GM18498 (cell line): ENCODE data around the gene SCGN.
"Not testable (repeated sequence)": the region's sequence is repeated elsewhere in the genome, so short reads cannot be mapped to it uniquely, and the experiment has no call there.

Experiments used
- ATAC-seq: cut with Tn5 transposase; IDR thresholded peaks from one replicate; pipeline ENCODE4 v1.9.1; 2021; ENCODE audit warnings: mild to moderate bottlenecking, moderate library complexity; ENCODE audit not compliant: unreplicated experiment

Gene SCGN

GRCh38 chr6:25717866-25718740 lies 66.1 kb downstream of the SCGN start:
- no peak for ATAC-seq

DNA sequence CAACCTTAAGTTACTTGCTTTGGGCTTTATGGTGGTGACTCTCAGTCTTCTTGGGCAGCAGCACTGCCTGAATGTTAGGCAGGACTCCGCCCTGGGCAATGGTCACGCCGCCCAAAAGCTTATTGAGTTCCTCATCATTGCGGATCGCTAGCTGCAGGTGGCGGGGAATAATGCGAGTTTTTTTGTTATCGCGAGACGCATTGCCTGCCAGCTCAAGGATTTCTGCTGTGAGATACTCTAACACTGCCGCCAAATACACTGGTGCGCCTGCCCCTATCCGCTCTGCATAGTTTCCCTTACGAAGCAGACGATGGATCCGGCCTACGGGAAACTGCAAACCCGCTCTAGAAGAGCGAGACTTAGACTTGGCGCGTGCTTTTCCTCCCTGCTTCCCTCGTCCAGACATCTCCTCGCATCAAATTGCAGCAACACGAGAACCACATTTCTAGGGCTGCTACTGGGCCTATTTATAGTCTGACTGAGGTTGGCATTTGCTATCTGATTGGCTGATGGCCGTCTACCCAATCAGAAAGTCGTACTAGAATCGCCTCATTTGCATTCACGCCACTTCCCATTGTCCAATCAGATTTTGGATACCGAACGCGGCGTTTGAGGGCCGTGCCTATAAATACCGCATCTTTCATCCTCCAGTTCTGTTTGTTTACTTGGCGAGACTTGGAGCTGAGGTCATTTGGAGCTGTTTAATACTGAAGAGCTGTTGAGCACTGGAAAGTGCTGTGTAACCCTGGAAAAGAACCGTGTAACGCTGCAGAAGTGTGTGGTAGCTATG lies 74.3 kb downstream of the SCGN start:
- ATAC-seq = no peak

GRCh38 chr6:25727028-25727427 lies 75.0 kb downstream of the SCGN start:
- no peak for ATAC-seq

DNA sequence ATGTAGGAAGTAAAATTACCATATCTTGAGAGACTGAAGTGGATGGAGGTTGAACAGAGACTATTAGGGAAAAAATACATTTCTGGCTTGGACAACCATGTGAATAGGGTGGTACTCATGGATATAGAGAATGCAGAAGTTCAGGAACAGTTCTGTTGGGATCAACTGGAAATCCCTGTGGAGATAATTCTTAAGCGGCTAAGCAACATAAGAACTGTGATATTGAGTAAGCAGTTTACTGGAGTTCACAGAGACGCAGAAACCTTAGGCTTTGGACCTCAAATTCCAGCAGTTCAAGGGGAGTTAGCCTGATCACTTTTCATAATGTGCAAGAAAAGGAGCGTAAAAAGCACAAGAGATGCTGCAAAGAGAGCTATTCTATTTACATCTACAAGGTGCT lies 78.9 kb downstream of the SCGN start:
- no peak for ATAC-seq

GRCh38 chr6:25731721-25732120 lies 79.7 kb downstream of the SCGN start:
- no peak for ATAC-seq

- ATAC-seq = no peak
Observed at GRCh38 chr6:25732468-25733198, 80.6 kb downstream of the SCGN start.

GRCh38 chr6:25735261-25735660 lies 83.2 kb downstream of the SCGN start:
- ATAC-seq = no peak

- ATAC-seq = no peak
Observed at GRCh38 chr6:25743868-25744267, 91.9 kb downstream of the SCGN start.

DNA sequence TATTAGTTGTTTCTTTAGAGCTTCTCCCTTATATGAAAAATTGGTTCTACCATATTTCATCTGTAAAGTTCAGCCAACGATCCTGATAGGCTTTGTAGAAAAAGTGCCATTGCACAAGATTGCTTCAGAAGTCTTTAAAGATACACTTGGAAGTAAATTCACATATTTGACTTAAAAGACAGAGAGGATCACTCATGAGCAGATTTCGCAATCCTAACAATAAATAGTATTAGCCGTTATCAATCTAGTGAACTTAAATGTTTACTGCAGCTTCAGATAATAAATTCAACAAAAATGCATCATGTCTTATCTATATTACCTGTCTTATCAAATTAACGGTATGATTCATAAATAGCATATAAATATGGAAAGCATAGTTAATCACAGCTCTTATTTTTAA lies 93.8 kb downstream of the SCGN start:
- ATAC-seq = no peak

- no peak for ATAC-seq
Observed at GRCh38 chr6:25746968-25747367, 95.0 kb downstream of the SCGN start.

DNA sequence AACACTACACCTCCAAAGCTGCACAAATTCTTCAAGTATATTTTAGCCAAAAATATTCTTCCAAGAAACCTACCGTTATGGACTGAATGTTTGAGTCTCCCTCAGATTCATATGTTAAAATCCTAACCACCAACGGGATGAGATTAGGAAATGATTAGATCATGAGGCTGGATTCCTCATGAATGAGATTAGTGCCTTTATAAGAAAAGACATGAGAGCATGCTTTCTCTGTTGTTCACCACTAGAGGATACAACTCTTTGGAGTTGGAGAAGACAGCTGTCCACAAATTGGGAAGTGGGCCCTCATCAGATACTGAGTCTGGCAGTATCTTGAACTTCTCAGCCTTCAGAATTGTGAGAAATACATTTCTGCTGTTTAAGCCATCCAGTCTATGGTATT lies 95.5 kb downstream of the SCGN start:
- no peak for ATAC-seq

GRCh38 chr6:25748049-25748448 lies 96.0 kb downstream of the SCGN start:
- no peak for ATAC-seq

DNA sequence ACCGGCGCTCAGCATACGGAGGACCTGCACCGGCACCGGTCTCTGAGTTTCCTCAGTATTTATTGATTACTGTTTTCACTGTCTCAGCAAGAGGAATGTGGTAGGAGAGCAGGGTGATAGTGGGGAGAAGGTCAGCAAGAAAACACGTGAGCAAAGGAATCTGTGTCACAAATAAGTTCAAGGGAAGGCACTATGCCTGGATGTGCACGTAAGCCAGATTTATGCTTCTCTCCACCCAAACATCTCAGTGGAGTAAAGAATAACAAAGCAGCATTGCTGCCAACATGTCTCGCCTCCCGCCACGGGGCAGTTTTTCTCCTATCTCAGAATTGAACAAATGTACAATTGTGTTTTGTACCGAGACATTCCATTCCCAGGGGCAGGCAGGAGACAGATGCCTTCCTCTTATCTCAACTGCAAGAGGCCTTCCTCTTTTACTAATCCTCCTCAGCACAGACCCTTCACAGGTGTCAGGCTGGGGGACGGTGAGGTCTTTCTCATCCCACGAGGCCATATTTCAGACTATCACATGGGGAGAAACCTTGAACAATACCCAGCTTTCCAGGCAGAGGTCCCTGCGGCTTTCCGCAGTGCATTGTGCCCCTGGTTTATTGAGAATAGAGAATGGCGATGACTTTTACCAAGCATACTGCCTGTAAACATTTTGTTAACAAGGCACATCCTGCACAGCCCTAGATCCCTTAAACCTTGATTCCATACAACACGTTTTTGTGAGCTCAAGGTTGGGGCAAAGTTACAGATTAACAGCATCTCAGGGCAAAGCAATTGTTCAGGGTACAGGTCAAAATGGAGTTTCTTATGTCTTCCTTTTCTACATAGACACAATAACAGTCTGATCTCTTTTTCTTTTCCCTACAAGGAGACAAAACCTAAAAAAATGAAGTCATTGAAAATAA lies 96.8 kb downstream of the SCGN start:
- not testable (repeated sequence) for ATAC-seq

- no peak for ATAC-seq
Observed at GRCh38 chr6:25749837-25750236, 97.8 kb downstream of the SCGN start.

DNA sequence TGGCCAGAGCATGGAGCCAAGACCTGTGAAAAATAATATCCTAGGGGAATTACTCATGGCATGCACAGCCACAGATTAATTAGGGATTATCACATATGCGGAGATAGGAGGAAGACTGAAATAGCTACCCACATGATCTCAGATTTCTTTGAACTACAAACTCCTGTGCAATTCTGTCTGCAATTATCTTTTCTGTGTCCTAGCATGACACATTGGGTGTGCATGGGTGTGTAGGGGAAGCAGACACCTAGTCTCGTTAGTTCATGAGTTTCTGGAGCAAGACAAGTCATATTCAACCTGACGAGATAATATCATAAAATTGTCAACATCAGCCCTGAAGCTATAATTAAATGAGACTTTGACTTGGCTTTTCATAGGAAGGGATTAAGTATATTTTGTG lies 98.9 kb downstream of the SCGN start:
- no peak for ATAC-seq
